H1 (cell line): ENCODE results near the gene GLB1L3. TPM values are rescaled to one million over a fixed set of nuclear protein-coding genes. Genes with fewer than 3 reads are reported as not detected.

ENCODE experiments used
- CTCF ChIA-PET: fragments of 300-600 bp; sonication (Branson Sonifier 250); formaldehyde crosslinking; loops from one replicate; lab custom pipeline; 2021; ENCODE audit not compliant: partially characterized antibody; lab: Charles Lee
- POLR2A ChIA-PET: fragments of 300-600 bp; sonication (Branson Sonifier 250); formaldehyde crosslinking; loops from one replicate; lab custom pipeline; 2021; ENCODE audit warnings: inconsistent platforms; ENCODE audit not compliant: partially characterized antibody; lab: Charles Lee
- DNase-seq, 2 experiments: peaks; one replicate each; pipeline versions ENCODE4 v3.0.0 to v3.0.0-alpha.2; 2010 to 2022; ENCODE audit warnings: low spot score in 2 of 2, low read depth in 1 of 2, mixed read lengths in 1 of 2
- FAIRE-seq: peaks from 2 replicates; lab custom pipeline; 2011; peaks lifted over from hg19 to GRCh38; lab: Jason Lieb, UNC
- H2AFZ ChIP-seq: 2 replicates; pipeline ENCODE4 v1.8.1; 2012; ENCODE audit warnings: low read length, inconsistent platforms
- H2AK5ac ChIP-seq: 2 replicates; pipeline ENCODE4 v1.6.1; 2013; ENCODE audit warnings: low read depth, low read length
- H2BK120ac ChIP-seq: replicated peaks from 2 replicates; pipeline ENCODE3; 2013; ENCODE audit warnings: low read depth, low read length, inconsistent platforms
- H2BK12ac ChIP-seq: 2 replicates; pipeline ENCODE4 v1.6.1; 2013; ENCODE audit warnings: low read depth, low read length
- H2BK15ac ChIP-seq: 2 replicates; pipeline ENCODE4 v1.6.1; 2013; ENCODE audit warnings: low read length
- H2BK20ac ChIP-seq: 2 replicates; pipeline ENCODE4 v1.6.1; 2013; ENCODE audit warnings: low read length
- H2BK5ac ChIP-seq: 2 replicates; pipeline ENCODE4 v1.6.1; 2013; ENCODE audit warnings: low read depth, low read length
- H3K14ac ChIP-seq: 2 replicates; pipeline ENCODE4 v1.6.1; 2013; ENCODE audit warnings: inconsistent platforms; ENCODE audit not compliant: insufficient read length
- H3K18ac ChIP-seq: 2 replicates; pipeline ENCODE4 v1.6.1; 2013; ENCODE audit warnings: low read length; ENCODE audit errors: extremely low read depth
- H3K23ac ChIP-seq: 2 replicates; pipeline ENCODE4 v1.6.1; 2013; ENCODE audit warnings: inconsistent platforms; ENCODE audit not compliant: insufficient read length
- H3K23me2 ChIP-seq: 2 replicates; pipeline ENCODE4 v1.6.1; 2013; ENCODE audit warnings: low read depth, low read length
- H3K27ac ChIP-seq: 2 replicates; pipeline ENCODE4 v1.6.1; 2011; ENCODE audit warnings: low read depth, low read length, inconsistent platforms
- H3K27me3 ChIP-seq, 4 experiments: replicated peaks in 1 of 4; 1 replicate in 1 of 4; 2 replicates in 3 of 4; pipeline versions ENCODE4 v1.6.1 to v1.8.1; 2011 to 2013; ENCODE audit warnings: low read length in 3 of 4, mild to moderate bottlenecking in 3 of 4, inconsistent platforms in 2 of 4, mixed read lengths in 2 of 4, moderate library complexity in 1 of 4; ENCODE audit not compliant: control insufficient read depth in 3 of 4, insufficient read depth in 3 of 4; ENCODE audit errors: extremely low read depth in 1 of 4
- H3K36me3 ChIP-seq, 4 experiments: 2 replicates each; pipeline versions ENCODE4 v1.6.1 to v1.8.1; 2011 to 2013; ENCODE audit warnings: mild to moderate bottlenecking in 4 of 4, low read length in 3 of 4, moderate library complexity in 2 of 4, control low read depth in 1 of 4, inconsistent platforms in 1 of 4; ENCODE audit not compliant: insufficient read depth in 4 of 4, control insufficient read depth in 2 of 4
- H3K4ac ChIP-seq: replicated peaks from 2 replicates; pipeline ENCODE3; 2013; ENCODE audit warnings: low read length, low read depth, mixed read lengths, inconsistent platforms; ENCODE audit not compliant: insufficient read length
- H3K4me1 ChIP-seq, 4 experiments: replicated peaks in 1 of 4; 1 replicate in 1 of 4; 2 replicates in 3 of 4; pipeline versions ENCODE4 v1.6.1 to v1.8.1; 2011 to 2013; ENCODE audit warnings: low read length in 3 of 4, inconsistent platforms in 2 of 4, mixed read lengths in 1 of 4; ENCODE audit not compliant: insufficient read depth in 4 of 4, control insufficient read depth in 3 of 4
- H3K4me2 ChIP-seq, 2 experiments: 2 replicates each; pipeline versions ENCODE4 v1.6.1 to v1.8.1; 2011 to 2013; ENCODE audit warnings: low read depth in 2 of 2, low read length in 2 of 2, control low read depth in 1 of 2, inconsistent platforms in 1 of 2, mild to moderate bottlenecking in 1 of 2; ENCODE audit not compliant: insufficient read depth in 1 of 2
- H3K4me3 ChIP-seq, 4 experiments: fragments of 200-600, 300-600 bp in 1 of 4; sonication (generic), shearing (Covaris generic), sonication (Bioruptor Twin) in 1 of 4; 2 replicates each; pipeline versions ENCODE4 v1.5.1 to v1.8.1; 2011 to 2016; ENCODE audit warnings: low read length in 4 of 4, low read depth in 3 of 4, control low read depth in 2 of 4, inconsistent platforms in 2 of 4, mild to moderate bottlenecking in 2 of 4, mixed read lengths in 1 of 4, moderate library complexity in 1 of 4; ENCODE audit not compliant: insufficient read depth in 2 of 4; ENCODE audit errors: extremely low read depth in 1 of 4
- H3K56ac ChIP-seq: replicated peaks from 2 replicates; pipeline ENCODE3; 2013; ENCODE audit warnings: low read depth, mild to moderate bottlenecking, mixed read lengths, low read length, inconsistent platforms; ENCODE audit not compliant: insufficient read length
- H3K79me1 ChIP-seq: 2 replicates; pipeline ENCODE4 v1.6.1; 2013; ENCODE audit warnings: low read depth, low read length, control low read depth
- H3K79me2 ChIP-seq, 2 experiments: 2 replicates each; pipeline versions ENCODE4 v1.6.1 to v1.8.1; 2012 to 2013; ENCODE audit warnings: low read length in 2 of 2, mild to moderate bottlenecking in 2 of 2, inconsistent platforms in 1 of 2; ENCODE audit not compliant: insufficient read depth in 2 of 2, control insufficient read depth in 1 of 2
- H3K9ac ChIP-seq, 4 experiments: replicated peaks in 1 of 4; 1 replicate in 1 of 4; 2 replicates in 3 of 4; pipeline versions ENCODE4 v1.6.1 to v1.8.1; 2011 to 2013; ENCODE audit warnings: low read depth in 3 of 4, low read length in 3 of 4, control low read depth in 2 of 4, mild to moderate bottlenecking in 2 of 4, moderate library complexity in 2 of 4, inconsistent platforms in 1 of 4; ENCODE audit errors: extremely low read depth in 1 of 4
- H3K9me3 ChIP-seq, 2 experiments: 2 replicates each; pipeline versions ENCODE4 v1.6.1 to v1.8.1; 2012 to 2013; ENCODE audit warnings: mild to moderate bottlenecking in 2 of 2, moderate library complexity in 2 of 2, control low read depth in 1 of 2, inconsistent platforms in 1 of 2, low read depth in 1 of 2, low read length in 1 of 2, mixed read lengths in 1 of 2; ENCODE audit not compliant: insufficient read depth in 2 of 2
- H4K20me1 ChIP-seq, 2 experiments: replicated peaks in 1 of 2; 2 replicates each; pipeline versions ENCODE3 to v1.8.1; 2011 to 2013; ENCODE audit warnings: inconsistent platforms in 2 of 2, low read length in 2 of 2, mild to moderate bottlenecking in 1 of 2; ENCODE audit not compliant: insufficient read depth in 2 of 2, control insufficient read depth in 1 of 2
- H4K5ac ChIP-seq: 2 replicates; pipeline ENCODE4 v1.6.1; 2013; ENCODE audit warnings: low read length, low read depth, mixed read lengths, inconsistent platforms; ENCODE audit not compliant: insufficient read length
- H4K8ac ChIP-seq: 2 replicates; pipeline ENCODE4 v1.8.0; 2013; ENCODE audit warnings: mild to moderate bottlenecking, moderate library complexity, low read length, inconsistent platforms; ENCODE audit not compliant: insufficient read depth; ENCODE audit errors: extremely low read depth
- H4K91ac ChIP-seq: replicated peaks from 2 replicates; pipeline ENCODE3; 2013; ENCODE audit warnings: low read length, mixed read lengths, inconsistent platforms; ENCODE audit not compliant: insufficient read length
- ATF3 ChIP-seq: IDR thresholded peaks from 2 replicates; pipeline ENCODE4 v1.6.1; 2011; ENCODE audit warnings: low read depth, mild to moderate bottlenecking, low read length; ENCODE audit not compliant: insufficient read depth
- CBX8 ChIP-seq: fragments of 300-800, 300-1000 bp; sonication (generic); IDR thresholded peaks from 2 replicates; pipeline ENCODE4 v1.7.1; 2016; ENCODE audit warnings: low read depth, low read length, borderline replicate concordance
- E2F6 ChIP-seq: IDR thresholded peaks from 2 replicates; pipeline ENCODE4 v1.6.1; 2012; ENCODE audit warnings: inconsistent platforms
- FOSL1 ChIP-seq: IDR thresholded peaks from 2 replicates; pipeline ENCODE4 v1.6.1; 2011; ENCODE audit warnings: mild to moderate bottlenecking, low read depth, low read length, moderate library complexity; ENCODE audit not compliant: insufficient read depth
- JUND ChIP-seq: IDR thresholded peaks from 2 replicates; pipeline ENCODE4 v1.6.1; 2011; ENCODE audit warnings: mild to moderate bottlenecking, improper control_type of control experiment, low read length
- PHF8 ChIP-seq: fragments of 200-600 bp; sonication (generic); conservative IDR thresholded peaks from 2 replicates; pipeline ENCODE4 v1.7.1; 2012; ENCODE audit warnings: low read depth, mild to moderate bottlenecking, inconsistent platforms, low read length, moderate library complexity
- RFX5 ChIP-seq: IDR thresholded peaks from 2 replicates; pipeline ENCODE4 v1.6.1; 2011; ENCODE audit warnings: low read depth, low read length, improper control_type of control experiment, borderline replicate concordance
- SIN3A ChIP-seq, 2 experiments: IDR thresholded peaks in 1 of 2; conservative IDR thresholded peaks in 1 of 2; 2 replicates each; pipeline ENCODE4 v1.6.1; 2011 to 2012; ENCODE audit warnings: low read length in 2 of 2, improper control_type of control experiment in 1 of 2, low read depth in 1 of 2, mild to moderate bottlenecking in 1 of 2
- SP4 ChIP-seq: IDR thresholded peaks from 2 replicates; pipeline ENCODE4 v1.6.1; 2012; ENCODE audit warnings: low read length, inconsistent platforms
- SRF ChIP-seq: IDR thresholded peaks from 2 replicates; pipeline ENCODE4 v1.6.1; 2011; ENCODE audit warnings: mild to moderate bottlenecking, low read depth, low read length, moderate library complexity
- TAF7 ChIP-seq: optimal IDR thresholded peaks from 2 replicates; pipeline ENCODE3; 2011; ENCODE audit warnings: low read depth, mild to moderate bottlenecking, inconsistent platforms, low read length, moderate library complexity, borderline replicate concordance
- WGBS, 2 experiments: shearing (Covaris generic) in 1 of 2; methylation state at CpG; one replicate each; pipeline versions ENCODE4 v1.1.6 to v1.1.7; 2013 to 2015; ENCODE audit warnings: low lambda C conversion rate in 2 of 2, mixed read lengths in 2 of 2, inconsistent platforms in 1 of 2, low coverage in 1 of 2, missing lambda C conversion rate in 1 of 2; ENCODE audit not compliant: insufficient replicate concordance in 2 of 2, insufficient coverage in 1 of 2, insufficient read length in 1 of 2; ENCODE audit errors: extremely low coverage in 1 of 2, missing lambda C conversion rate in 1 of 2; 5-methylcytosine and 5-hydroxymethylcytosine counted together
- polyA plus RNA-seq, 7 experiments: library from polyadenylated mRNA; depleted of rRNA in 3 of 7; stranded (reverse) in 5 of 7; unstranded in 2 of 7; fragments of >200 nt in 5 of 7; fragments of 200-250 nt in 2 of 7; gene quantifications; 1 replicate in 5 of 7; 2 replicates in 1 of 7; 4 replicates in 1 of 7; pipeline versions ENCODE4 v1.2.1 to v1.2.3, GENCODE V29; 2011 to 2013; ENCODE audit warnings: missing spikeins in 2 of 7, mixed read lengths in 2 of 7
- total RNA-seq: library from RNA; stranded (reverse); fragmentation: NEBNext Ultra II Directional; extraction: Animal tissue kit (Norgen Biotek cat#: 25700); gene quantifications from 2 replicates; pipeline ENCODE4 v1.2.1, GENCODE V29; 2021

The GLB1L3 gene
- total and polyA plus RNA-seq, 2 of the 8 experiments (the other 6 are each of a cell fraction or from before 2014, with no cell fraction given) = 14.9 to 33.2 TPM

- Histone ChIP-seq H2BK20ac (no peak overlapping the region), H3K9ac (no peak overlapping the region), H4K5ac (no peak overlapping the region), H3K14ac (no peak overlapping the region), H3K79me2 (peaks cover 0 to 9% of the 10 kb centered on the region in 2 experiments; a peak in 1 of 4 replicates), H3K4me3 (no peak overlapping the region), H3K18ac (no peak overlapping the region), H3K4ac (no peak overlapping the region), H3K56ac (no peak overlapping the region), H4K8ac (no peak overlapping the region), H2BK15ac (no peak overlapping the region), H3K79me1 (no peaks in the 10 kb centered on the region; the same call in none of the 2 replicates), H3K4me1 (peaks cover 0 to 5% (median 1%) of the 10 kb centered on the region in 4 experiments; a peak in 5 of 7 replicates), H3K27me3 (peaks cover 0 to 6% (median 0%) of the 10 kb centered on the region in 4 experiments; a peak in 1 of 7 replicates), H3K27ac (no peak overlapping the region), H2AFZ (no peak overlapping the region), H3K9me3 (no peaks in the 10 kb centered on the region), H3K23me2 (peaks cover 4% of the 10 kb centered on the region), H3K4me2 (no peak overlapping the region)
- POLR2A ChIA-PET = no interaction called here
- WGBS, 2 experiments = 93% methylated on average over 4 of the region's 4 CpGs; no CpG with 5 or more reads in 1 of the 2 experiments
- TF ChIP-seq SP4 (no peak), E2F6 (no peak), JUND (no peak), PHF8 (no peak), TAF7 (no peak), CBX8 (no peak), ATF3 (no peak), SIN3A (conservative IDR thresholded peaks at IDR 0.05 in 1 of 2, IDR thresholded peaks at IDR 0.05 in 1 of 2; ENCODE audit: low read depth in 1 of 2, low read length in 2 of 2) (no peak), FOSL1 (no peak), RFX5 (no peak), SRF (no peak)
- TF ChIP-seq, all 59 proteins: peak for 0
- Histone ChIP-seq H2AK5ac (no peak overlapping the region), H2BK12ac (no peak overlapping the region), H2BK120ac (no peak overlapping the region), H3K23ac (no peak overlapping the region), H4K91ac (no peak overlapping the region), H4K20me1 (peaks cover 0 to 6% of the 10 kb centered on the region in 2 experiments), H3K36me3 (no peaks in the 10 kb centered on the region), H2BK5ac (no peak overlapping the region)
- DNase-seq (no peak), FAIRE-seq (no peak)
- CTCF ChIA-PET = interaction anchor here (1.2 to 1.8 kb wide), 2 partner anchors 9 to 34 kb away, joined by 3 to 4 read pairs; no protein-coding TSS in a partner anchor
Observed at GRCh38 chr11:134230339-134230738, 45.8 kb upstream of the GLB1L3 start.
